Smooth muscle cell (in vitro differentiated cells): ENCODE data around the gene CHTOP. TPM values are rescaled to one million over a fixed set of nuclear protein-coding genes. Genes with fewer than 3 reads are reported as not detected.

Experiments
- DNase-seq: peaks from one replicate; lab custom pipeline; 2025; ENCODE audit not compliant: unreplicated experiment; lab: John Stamatoyannopoulos, UW
- H2AFZ ChIP-seq: fragments of 200-600 bp; sonication (generic); 2 replicates; pipeline ENCODE4 v1.6.0; 2016; ENCODE audit warnings: antibody characterized with exemption, low read depth, mild to moderate bottlenecking
- H3F3A ChIP-seq: fragments of 200-600 bp; sonication (generic); 2 replicates; pipeline ENCODE4 v1.6.0; 2017; ENCODE audit warnings: antibody characterized with exemption, low read depth
- H3K27ac ChIP-seq: fragments of 200-600 bp; sonication (generic); 2 replicates; pipeline ENCODE4 v1.5.1; 2016; ENCODE audit warnings: low read depth, mild to moderate bottlenecking
- H3K27me3 ChIP-seq: fragments of 200-600 bp; sonication (generic); 2 replicates; pipeline ENCODE4 v1.6.1; 2016; ENCODE audit warnings: low read depth, mild to moderate bottlenecking
- H3K36me3 ChIP-seq: fragments of 200-600 bp; sonication (generic); 2 replicates; pipeline ENCODE4 v1.5.1; 2016; ENCODE audit warnings: low read depth
- H3K4me1 ChIP-seq: fragments of 200-600 bp; sonication (generic); 2 replicates; pipeline ENCODE4 v1.5.1; 2016; ENCODE audit warnings: low read depth
- H3K4me2 ChIP-seq: fragments of 200-600 bp; sonication (generic); 2 replicates; pipeline ENCODE4 v1.6.0; 2016; ENCODE audit warnings: mild to moderate bottlenecking
- H3K4me3 ChIP-seq: fragments of 200-600 bp; sonication (generic); 2 replicates; pipeline ENCODE4 v1.5.1; 2016; ENCODE audit warnings: mild to moderate bottlenecking
- H3K79me2 ChIP-seq: fragments of 200-600 bp; sonication (generic); 2 replicates; pipeline ENCODE4 v1.6.0; 2016; ENCODE audit warnings: low read depth, mild to moderate bottlenecking
- H3K9ac ChIP-seq: fragments of 200-600 bp; sonication (generic); 2 replicates; pipeline ENCODE4 v1.6.0; 2016; ENCODE audit warnings: low read depth
- H3K9me3 ChIP-seq: fragments of 200-600 bp; sonication (generic); replicated peaks from 2 replicates; pipeline ENCODE4 v1.5.1; 2016; ENCODE audit warnings: low read depth
- H4K20me1 ChIP-seq: fragments of 200-600 bp; sonication (generic); 2 replicates; pipeline ENCODE4 v1.6.0; 2016; ENCODE audit warnings: low read depth
- WGBS: methylation state at CpG from one replicate; pipeline ENCODE4 v1.1.7; 2016; ENCODE audit warnings: low lambda C conversion rate; 5-methylcytosine and 5-hydroxymethylcytosine counted together
- polyA plus RNA-seq: library from polyadenylated mRNA; unstranded; fragments of >200 nt; fragmentation: Nextera tagmentation; extraction: Ambion mirVana; gene quantifications from 2 replicates; pipeline ENCODE4 v1.2.1, GENCODE V29; 2016
- total RNA-seq: library from RNA; depleted of rRNA; stranded (reverse); fragments of >200 nt; gene quantifications from 2 replicates; pipeline ENCODE4 v1.2.3, GENCODE V29; 2014
- TF ChIP-seq, protein P1 (sequence below): fragments of 200-600 bp; sonication (generic); IDR thresholded peaks from 2 replicates; pipeline ENCODE4 v1.5.1; 2017; ENCODE audit warnings: borderline replicate concordance, mild to moderate bottlenecking, antibody characterized with exemption; ENCODE audit not compliant: insufficient read depth, poor library complexity, severe bottlenecking

The CHTOP gene
- total and polyA plus RNA-seq, 2 experiments from 2014 or later, result 47.8 to 50.2 TPM

DNA sequence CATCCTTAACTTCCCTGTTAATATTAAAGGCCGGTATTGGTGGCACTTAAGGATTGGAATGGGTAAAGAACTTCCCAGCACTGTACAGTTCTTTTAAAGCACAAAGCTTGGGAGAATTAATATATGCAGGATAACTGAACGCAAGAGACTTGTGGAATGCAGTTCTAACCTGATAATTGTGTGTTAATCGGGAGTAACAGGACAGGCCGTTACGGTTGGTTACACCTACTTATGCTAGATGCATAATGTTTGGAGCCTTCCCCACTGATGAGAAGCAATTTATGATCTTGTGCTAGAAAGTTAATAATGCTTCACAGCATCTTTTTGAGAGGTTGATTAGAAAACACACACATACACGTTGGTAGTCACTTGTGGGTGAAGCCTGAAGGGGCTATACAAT lies 7.0 kb downstream of the CHTOP start:
- Histone ChIP-seq H3K36me3 (peaks cover 43% of the 10 kb centered on the region), H3K4me3 (no peak overlapping the region), H3K79me2 (peaks cover 58% of the 10 kb centered on the region), H2AFZ (no peak overlapping the region), H3F3A (peaks cover 42% of the 10 kb centered on the region), H3K9ac (no peak overlapping the region), H3K4me1 (peaks cover 1% of the 10 kb centered on the region), H3K9me3 (no peaks in the 10 kb centered on the region), H3K27ac (no peak overlapping the region), H3K27me3 (no peaks in the 10 kb centered on the region), H3K4me2 (no peak overlapping the region), H4K20me1 (peaks cover 84% of the 10 kb centered on the region)
- TF ChIP-seq, protein P1, sequence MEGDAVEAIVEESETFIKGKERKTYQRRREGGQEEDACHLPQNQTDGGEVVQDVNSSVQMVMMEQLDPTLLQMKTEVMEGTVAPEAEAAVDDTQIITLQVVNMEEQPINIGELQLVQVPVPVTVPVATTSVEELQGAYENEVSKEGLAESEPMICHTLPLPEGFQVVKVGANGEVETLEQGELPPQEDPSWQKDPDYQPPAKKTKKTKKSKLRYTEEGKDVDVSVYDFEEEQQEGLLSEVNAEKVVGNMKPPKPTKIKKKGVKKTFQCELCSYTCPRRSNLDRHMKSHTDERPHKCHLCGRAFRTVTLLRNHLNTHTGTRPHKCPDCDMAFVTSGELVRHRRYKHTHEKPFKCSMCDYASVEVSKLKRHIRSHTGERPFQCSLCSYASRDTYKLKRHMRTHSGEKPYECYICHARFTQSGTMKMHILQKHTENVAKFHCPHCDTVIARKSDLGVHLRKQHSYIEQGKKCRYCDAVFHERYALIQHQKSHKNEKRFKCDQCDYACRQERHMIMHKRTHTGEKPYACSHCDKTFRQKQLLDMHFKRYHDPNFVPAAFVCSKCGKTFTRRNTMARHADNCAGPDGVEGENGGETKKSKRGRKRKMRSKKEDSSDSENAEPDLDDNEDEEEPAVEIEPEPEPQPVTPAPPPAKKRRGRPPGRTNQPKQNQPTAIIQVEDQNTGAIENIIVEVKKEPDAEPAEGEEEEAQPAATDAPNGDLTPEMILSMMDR, result no peak
- no peak for DNase-seq
- WGBS, result 88% methylated on average over 6 of the region's 6 CpGs

DNA sequence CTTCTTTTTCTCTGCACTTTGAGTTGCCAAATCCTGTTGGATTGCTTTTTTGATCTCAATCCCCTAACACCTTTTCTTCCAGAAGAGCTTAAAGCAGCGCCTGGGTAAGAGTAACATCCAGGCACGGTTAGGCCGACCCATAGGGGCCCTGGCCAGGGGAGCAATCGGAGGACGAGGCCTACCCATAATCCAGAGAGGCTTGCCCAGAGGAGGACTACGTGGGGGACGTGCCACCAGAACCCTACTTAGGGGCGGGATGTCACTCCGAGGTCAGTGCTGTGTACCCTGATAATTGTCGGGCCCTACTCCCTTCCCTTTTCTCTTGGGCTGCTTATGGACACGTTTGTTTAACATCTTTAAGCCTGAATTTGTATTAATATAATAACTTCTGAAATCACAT lies 8.3 kb downstream of the CHTOP start:
- H3F3A ChIP-seq, result peaks cover 46% of the 10 kb centered on the region
- H3K79me2 ChIP-seq, result peaks cover 45% of the 10 kb centered on the region
- H4K20me1 ChIP-seq, result peaks cover 71% of the 10 kb centered on the region
- H3K4me1 ChIP-seq, result no peaks in the 10 kb centered on the region
- H3K4me3 ChIP-seq, result no peak overlapping the region
- 95% methylated on average over 11 of the region's 11 CpGs for WGBS
- H3K4me2 ChIP-seq, result no peak overlapping the region
- H3K9me3 ChIP-seq, result no peaks in the 10 kb centered on the region
- H3K27me3 ChIP-seq, result no peaks in the 10 kb centered on the region
- TF ChIP-seq, protein P1, result no peak
- no peak overlapping the region for H2AFZ ChIP-seq
- H3K36me3 ChIP-seq, result peaks cover 35% of the 10 kb centered on the region
- H3K9ac ChIP-seq, result no peak overlapping the region
- H3K27ac ChIP-seq, result no peak overlapping the region
- no peak for DNase-seq

GRCh38 chr1:153643100-153643499 lies 9.2 kb downstream of the CHTOP start:
- H3K4me3 ChIP-seq, result no peak overlapping the region
- H3K79me2 ChIP-seq, result peaks cover 35% of the 10 kb centered on the region
- H3K27ac ChIP-seq, result no peak overlapping the region
- H3K9me3 ChIP-seq, result no peaks in the 10 kb centered on the region
- no peaks in the 10 kb centered on the region for H3K27me3 ChIP-seq
- no peak overlapping the region for H2AFZ ChIP-seq
- H3K4me1 ChIP-seq, result no peaks in the 10 kb centered on the region
- H3K9ac ChIP-seq, result no peak overlapping the region
- H4K20me1 ChIP-seq, result peaks cover 62% of the 10 kb centered on the region
- no peak for DNase-seq
- TF ChIP-seq, protein P1, result no peak
- H3K4me2 ChIP-seq, result no peak overlapping the region
- H3F3A ChIP-seq, result peaks cover 43% of the 10 kb centered on the region
- WGBS, result 97% methylated on average over 11 of the region's 11 CpGs
- H3K36me3 ChIP-seq, result peaks cover 32% of the 10 kb centered on the region

- Histone ChIP-seq H3K27ac (peak overlapping the region; percentile 21), H3K36me3 (peaks cover 27% of the 10 kb centered on the region)
- TF ChIP-seq, protein P1, result no peak
Observed at GRCh38 chr1:153643816-153644215, 9.9 kb downstream of the CHTOP start.

More at GRCh38 chr1:153643816-153644215, 9.9 kb downstream of the CHTOP start:
- peaks cover 29% of the 10 kb centered on the region for H3K79me2 ChIP-seq
- no peak overlapping the region for H2AFZ ChIP-seq
- H3F3A ChIP-seq, result peaks cover 43% of the 10 kb centered on the region
- H3K9ac ChIP-seq, result no peak overlapping the region
- DNase-seq, result no peak
- H3K4me2 ChIP-seq, result no peak overlapping the region
- H3K4me3 ChIP-seq, result no peak overlapping the region
- H4K20me1 ChIP-seq, result peaks cover 56% of the 10 kb centered on the region
- H3K4me1 ChIP-seq, result no peaks in the 10 kb centered on the region
- no peaks in the 10 kb centered on the region for H3K27me3 ChIP-seq
- no peaks in the 10 kb centered on the region for H3K9me3 ChIP-seq
